Adrenal gland (tissue), 5 donors: Measurements from ENCODE around the gene GRPEL1.

Experiments used
- CTCF ChIP-seq, 6 experiments: fragments of 450-650 bp in 4 of 6; fragments of 200-600 bp in 2 of 6; sonication (generic) in 1 of 6; IDR thresholded peaks; 1 replicate in 5 of 6; 2 replicates in 1 of 6; pipeline versions ENCODE4 v1.5.1 to v1.8.0; 2016 to 2021; ENCODE audit warnings: antibody characterized with exemption in 6 of 6, mild to moderate bottlenecking in 2 of 6, moderate library complexity in 1 of 6
- POLR2A ChIP-seq, 2 donors: fragments of 450-650 bp; IDR thresholded peaks; one replicate each; pipeline ENCODE4 v1.6.1; 2017; ENCODE audit warnings: antibody characterized with exemption in 2 of 2, mild to moderate bottlenecking in 2 of 2, moderate library complexity in 1 of 2
- donor health status: DM: no; HTN: no; CAD: no.

- TF ChIP-seq POLR2A (IDR thresholded peaks at IDR 0.05) (no peak), CTCF (IDR thresholded peaks at IDR 0.05) (no peak)
These were observed 16.7 kb downstream of the GRPEL1 start for GRCh38 chr4:7051144-7051495.
